Liver (tissue), 9 donors: ENCODE results near the gene TRDMT1. TPM values are rescaled to one million over a fixed set of nuclear protein-coding genes. Genes with fewer than 3 reads are reported as not detected.

Experiments
- DNase-seq: peaks from one replicate; pipeline ENCODE4 v3.0.0-alpha.2; 2017; ENCODE audit warnings: low spot score
- H3K27ac ChIP-seq, 2 donors: one replicate each; pipeline ENCODE4 v1.7.0; 2013; ENCODE audit warnings: inconsistent platforms in 2 of 2, low read length in 2 of 2, control low read depth in 1 of 2, low read depth in 1 of 2, mild to moderate bottlenecking in 1 of 2
- H3K27me3 ChIP-seq, 4 donors: one replicate each; pipeline versions ENCODE4 v1.6.1 to v1.7.0; 2013; ENCODE audit warnings: low read length in 3 of 4, inconsistent platforms in 1 of 4, mild to moderate bottlenecking in 1 of 4, moderate library complexity in 1 of 4; ENCODE audit not compliant: control insufficient read depth in 4 of 4, insufficient read depth in 4 of 4
- H3K36me3 ChIP-seq, 4 donors: one replicate each; pipeline versions ENCODE4 v1.6.1 to v1.7.0; 2013; ENCODE audit warnings: low read length in 3 of 4, mild to moderate bottlenecking in 3 of 4, low read depth in 1 of 4, moderate library complexity in 1 of 4; ENCODE audit not compliant: control insufficient read depth in 4 of 4, insufficient read depth in 3 of 4
- H3K4me1 ChIP-seq, 4 donors: one replicate each; pipeline versions ENCODE4 v1.6.1 to v1.7.0; 2013; ENCODE audit warnings: low read length in 3 of 4, mild to moderate bottlenecking in 3 of 4, moderate library complexity in 1 of 4; ENCODE audit not compliant: control insufficient read depth in 4 of 4, insufficient read depth in 4 of 4
- H3K4me3 ChIP-seq, 3 donors: one replicate each; pipeline versions ENCODE4 v1.6.1 to v1.7.0; 2013; ENCODE audit warnings: low read length in 3 of 3, control low read depth in 1 of 3, low read depth in 1 of 3, mild to moderate bottlenecking in 1 of 3
- H3K9ac ChIP-seq, 2 donors: one replicate each; pipeline ENCODE4 v1.7.0; 2013; ENCODE audit warnings: low read length in 2 of 2, mild to moderate bottlenecking in 2 of 2, moderate library complexity in 2 of 2, control low read depth in 1 of 2, low read depth in 1 of 2
- H3K9me3 ChIP-seq, 4 donors: one replicate each; pipeline versions ENCODE4 v1.6.1 to v1.7.0; 2013; ENCODE audit warnings: low read length in 3 of 4; ENCODE audit not compliant: control insufficient read depth in 4 of 4
- ATF3 ChIP-seq: IDR thresholded peaks from 2 replicates; pipeline ENCODE4 v1.6.1; 2016; ENCODE audit warnings: antibody characterized with exemption
- EGR1 ChIP-seq, 2 donors: IDR thresholded peaks; 2 replicates each; pipeline ENCODE4 v1.6.1; 2016 to 2018; ENCODE audit warnings: antibody characterized with exemption in 2 of 2, low read depth in 2 of 2
- FOXA1 ChIP-seq: IDR thresholded peaks from 2 replicates; pipeline ENCODE4 v1.6.1; 2016; ENCODE audit warnings: antibody characterized with exemption
- FOXA2 ChIP-seq: IDR thresholded peaks from 2 replicates; pipeline ENCODE4 v1.6.1; 2016; ENCODE audit warnings: antibody characterized with exemption
- GABPA ChIP-seq, 2 donors: IDR thresholded peaks in 1 of 2; conservative IDR thresholded peaks in 1 of 2; 2 replicates each; pipeline ENCODE4 v1.6.1; 2016; ENCODE audit warnings: antibody characterized with exemption in 2 of 2, mild to moderate bottlenecking in 1 of 2, moderate library complexity in 1 of 2
- HNF4A ChIP-seq, 2 donors: conservative IDR thresholded peaks; 2 replicates each; pipeline ENCODE4 v1.6.1; 2016; ENCODE audit warnings: antibody characterized with exemption in 2 of 2, mild to moderate bottlenecking in 2 of 2
- HNF4G ChIP-seq: IDR thresholded peaks from 2 replicates; pipeline ENCODE4 v1.6.1; 2016; ENCODE audit warnings: antibody characterized with exemption
- JUND ChIP-seq, 2 donors: IDR thresholded peaks; 2 replicates each; pipeline ENCODE4 v1.6.1; 2016; ENCODE audit warnings: antibody characterized with exemption in 2 of 2
- NR2F2 ChIP-seq: IDR thresholded peaks from 2 replicates; pipeline ENCODE4 v1.6.1; 2016; ENCODE audit warnings: antibody characterized with exemption
- RAD21 ChIP-seq, 2 donors: IDR thresholded peaks; 2 replicates each; pipeline ENCODE4 v1.6.1; 2016; ENCODE audit warnings: antibody characterized with exemption in 2 of 2, mild to moderate bottlenecking in 2 of 2
- REST ChIP-seq: IDR thresholded peaks from 2 replicates; pipeline ENCODE4 v1.6.1; 2016; ENCODE audit warnings: antibody characterized with exemption, mild to moderate bottlenecking
- RXRA ChIP-seq, 2 donors: IDR thresholded peaks; 2 replicates each; pipeline ENCODE4 v1.6.1; 2017 to 2018; ENCODE audit warnings: antibody characterized with exemption in 2 of 2, mild to moderate bottlenecking in 1 of 2
- SP1 ChIP-seq: IDR thresholded peaks from 2 replicates; pipeline ENCODE4 v1.6.1; 2018; ENCODE audit warnings: antibody characterized with exemption, mild to moderate bottlenecking
- TAF1 ChIP-seq: conservative IDR thresholded peaks from 2 replicates; pipeline ENCODE4 v1.6.1; 2016; ENCODE audit warnings: antibody characterized with exemption, mild to moderate bottlenecking
- YY1 ChIP-seq: IDR thresholded peaks from 2 replicates; pipeline ENCODE4 v1.6.1; 2016; ENCODE audit warnings: antibody characterized with exemption, mild to moderate bottlenecking
- ZBTB33 ChIP-seq: IDR thresholded peaks from 2 replicates; pipeline ENCODE4 v1.6.1; 2016; ENCODE audit warnings: antibody characterized with exemption
- WGBS: extraction: QIAGEN DNeasy Blood & Tissue Kit; methylation state at CpG from one replicate; pipeline ENCODE4 v1.1.7; 2013; 5-methylcytosine and 5-hydroxymethylcytosine counted together
- polyA plus RNA-seq, 2 donors: library from polyadenylated mRNA; stranded (reverse) in 1 of 2; unstranded in 1 of 2; fragments of 200-250 nt in 1 of 2; fragments of >200 nt in 1 of 2; fragmentation: Nextera tagmentation in 1 of 2; extraction: Ambion mirVana in 1 of 2; gene quantifications; one replicate each; pipeline versions ENCODE4 v1.2.1 to v1.2.3, GENCODE V29; 2013 to 2015
- total RNA-seq, 2 donors: library from RNA; depleted of rRNA; stranded (reverse); fragments of >200 nt; gene quantifications; one replicate each; pipeline ENCODE4 v1.2.3, GENCODE V29; 2014
- TF ChIP-seq, protein P1 (sequence below): IDR thresholded peaks from 2 replicates; pipeline ENCODE4 v1.6.1; 2016; ENCODE audit warnings: antibody characterized with exemption
- TF ChIP-seq, protein P2 (sequence below): fragments of 150-350 bp; IDR thresholded peaks from 2 replicates; pipeline ENCODE4 v1.5.1; 2017; ENCODE audit warnings: improper control_type of control experiment, low read depth, low read length; ENCODE audit not compliant: missing input control
- donor health status: healthy.
- donor health status: healthy.
- donor health status: healthy.
- donor health status: healthy.
- donor health status: healthy.

Gene TRDMT1
- total and polyA plus RNA-seq, 4 donors: 0.38 to 2.4 (median 1.1) TPM

DNA sequence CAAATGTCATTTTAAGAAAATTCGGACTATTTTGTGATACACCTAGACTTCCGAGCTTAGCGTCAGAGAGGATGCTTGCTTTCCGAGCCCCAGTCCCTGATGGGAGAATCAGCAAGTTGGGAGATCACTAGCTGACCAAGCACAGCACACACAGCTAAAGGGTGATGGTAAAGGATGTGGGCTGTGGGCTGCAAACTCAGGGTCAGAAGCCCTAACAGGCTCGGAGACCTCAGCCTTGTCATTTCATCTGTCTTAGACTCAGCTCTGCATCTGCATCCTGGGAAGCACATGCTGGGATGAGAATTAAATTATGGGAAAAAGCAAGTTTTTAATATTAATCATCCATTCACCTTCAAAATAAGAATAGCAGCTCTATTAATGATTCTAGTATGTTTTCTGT is 75.1 kb downstream of the TRDMT1 start:
- 94% methylated on average over 5 of the region's 5 CpGs for WGBS
- no peaks in the 10 kb centered on the region for H3K27me3 ChIP-seq
- H3K9ac ChIP-seq: no peak overlapping the region
- TF ChIP-seq RAD21 (IDR thresholded peaks at IDR 0.05) (no peak), NR2F2 (no peak), HNF4G (no peak), GABPA (IDR thresholded peaks at IDR 0.05 in 1 of 2, conservative IDR thresholded peaks at IDR 0.05 in 1 of 2) (no peak), HNF4A (conservative IDR thresholded peaks at IDR 0.05) (no peak), ATF3 (no peak), RXRA (IDR thresholded peaks at IDR 0.05) (no peak), REST (no peak), YY1 (no peak), SP1 (no peak), EGR1 (IDR thresholded peaks at IDR 0.05; ENCODE audit: low read depth in 2 of 2) (no peak), FOXA1 (no peak), JUND (IDR thresholded peaks at IDR 0.05) (no peak), FOXA2 (no peak), TAF1 (no peak), ZBTB33 (no peak)
- TF ChIP-seq, protein P1, sequence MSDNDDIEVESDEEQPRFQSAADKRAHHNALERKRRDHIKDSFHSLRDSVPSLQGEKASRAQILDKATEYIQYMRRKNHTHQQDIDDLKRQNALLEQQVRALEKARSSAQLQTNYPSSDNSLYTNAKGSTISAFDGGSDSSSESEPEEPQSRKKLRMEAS: no peak
- TF ChIP-seq, protein P2, sequence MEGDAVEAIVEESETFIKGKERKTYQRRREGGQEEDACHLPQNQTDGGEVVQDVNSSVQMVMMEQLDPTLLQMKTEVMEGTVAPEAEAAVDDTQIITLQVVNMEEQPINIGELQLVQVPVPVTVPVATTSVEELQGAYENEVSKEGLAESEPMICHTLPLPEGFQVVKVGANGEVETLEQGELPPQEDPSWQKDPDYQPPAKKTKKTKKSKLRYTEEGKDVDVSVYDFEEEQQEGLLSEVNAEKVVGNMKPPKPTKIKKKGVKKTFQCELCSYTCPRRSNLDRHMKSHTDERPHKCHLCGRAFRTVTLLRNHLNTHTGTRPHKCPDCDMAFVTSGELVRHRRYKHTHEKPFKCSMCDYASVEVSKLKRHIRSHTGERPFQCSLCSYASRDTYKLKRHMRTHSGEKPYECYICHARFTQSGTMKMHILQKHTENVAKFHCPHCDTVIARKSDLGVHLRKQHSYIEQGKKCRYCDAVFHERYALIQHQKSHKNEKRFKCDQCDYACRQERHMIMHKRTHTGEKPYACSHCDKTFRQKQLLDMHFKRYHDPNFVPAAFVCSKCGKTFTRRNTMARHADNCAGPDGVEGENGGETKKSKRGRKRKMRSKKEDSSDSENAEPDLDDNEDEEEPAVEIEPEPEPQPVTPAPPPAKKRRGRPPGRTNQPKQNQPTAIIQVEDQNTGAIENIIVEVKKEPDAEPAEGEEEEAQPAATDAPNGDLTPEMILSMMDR: no peak
- no peak overlapping the region for H3K27ac ChIP-seq
- no peak overlapping the region for H3K4me3 ChIP-seq
- no peaks in the 10 kb centered on the region for H3K36me3 ChIP-seq
- no peaks in the 10 kb centered on the region for H3K4me1 ChIP-seq
- DNase-seq: no peak
- no peaks in the 10 kb centered on the region for H3K9me3 ChIP-seq
